GM23338 (cell line): ENCODE results near the gene PCBP4. TPM values are rescaled to one million over a fixed set of nuclear protein-coding genes. Genes with fewer than 3 reads are reported as not detected.

ENCODE experiments used
- ATAC-seq: fragments of 200-7000 bp; cut with Tn5 transposase; 3 replicates; pipeline ENCODE4 v1.9.1; 2020
- DNase-seq: peaks from one replicate; pipeline ENCODE4 v3.0.0-alpha.2; 2015; ENCODE audit warnings: low spot score
- H2AFZ ChIP-seq: fragments of 200-600 bp; sonication (generic); 2 replicates; pipeline ENCODE4 v1.8.0; 2016; ENCODE audit warnings: antibody characterized with exemption, mild to moderate bottlenecking, moderate library complexity
- H3F3A ChIP-seq: fragments of 200-600 bp; sonication (generic); replicated peaks from 2 replicates; pipeline ENCODE4 v1.8.0; 2017; ENCODE audit warnings: antibody characterized with exemption, mixed run types, low read depth
- H3K27ac ChIP-seq: fragments of 200-600 bp; sonication (generic); 2 replicates; pipeline ENCODE4 v1.6.1; 2016; ENCODE audit warnings: low read depth
- H3K27me3 ChIP-seq: fragments of 200-600 bp; sonication (generic); 2 replicates; pipeline ENCODE4 v1.8.0; 2016; ENCODE audit warnings: mild to moderate bottlenecking, mixed run types, moderate library complexity; ENCODE audit not compliant: insufficient read depth
- H3K36me3 ChIP-seq: fragments of 200-600 bp; sonication (generic); 2 replicates; pipeline ENCODE4 v1.8.0; 2016; ENCODE audit warnings: mild to moderate bottlenecking; ENCODE audit not compliant: insufficient read depth
- H3K4me1 ChIP-seq: fragments of 200-600 bp; sonication (generic); 2 replicates; pipeline ENCODE4 v1.8.0; 2016; ENCODE audit warnings: mild to moderate bottlenecking, moderate library complexity; ENCODE audit not compliant: insufficient read depth
- H3K4me2 ChIP-seq: fragments of 200-600 bp; sonication (generic); 2 replicates; pipeline ENCODE4 v1.7.1; 2017; ENCODE audit warnings: mixed run types
- H3K4me3 ChIP-seq: fragments of 200-600 bp; sonication (generic); 2 replicates; pipeline ENCODE4 v1.6.1; 2016; ENCODE audit warnings: mixed run types
- H3K79me2 ChIP-seq: fragments of 200-600 bp; sonication (generic); replicated peaks from 2 replicates; pipeline ENCODE4 v1.8.0; 2017; ENCODE audit warnings: mild to moderate bottlenecking; ENCODE audit not compliant: insufficient read depth
- H3K9me2 ChIP-seq: fragments of 200-600 bp; sonication (generic); 2 replicates; pipeline ENCODE4 v1.8.0; 2017; ENCODE audit not compliant: insufficient read depth
- H4K20me1 ChIP-seq: fragments of 200-600 bp; sonication (generic); replicated peaks from 2 replicates; pipeline ENCODE4 v1.8.0; 2017; ENCODE audit warnings: mild to moderate bottlenecking; ENCODE audit not compliant: insufficient read depth
- H3K27ac Mint-ChIP-seq: 2 replicates; pipeline ENCODE4 v1.8.0; 2020; ENCODE audit warnings: inconsistent platforms, mild to moderate bottlenecking, moderate library complexity, mixed read lengths
- H3K27me3 Mint-ChIP-seq: 3 replicates; pipeline ENCODE4 v1.8.0; 2022; ENCODE audit warnings: low read depth, mild to moderate bottlenecking, moderate library complexity, mixed read lengths, inconsistent platforms; ENCODE audit not compliant: insufficient read depth, poor library complexity
- H3K36me3 Mint-ChIP-seq: 3 replicates; pipeline ENCODE4 v1.8.0; 2021; ENCODE audit warnings: low read depth, mild to moderate bottlenecking, inconsistent platforms, moderate library complexity, mixed read lengths
- H3K4me1 Mint-ChIP-seq: 3 replicates; pipeline ENCODE4 v1.8.0; 2020; ENCODE audit warnings: mild to moderate bottlenecking, inconsistent platforms, mixed read lengths
- H3K4me3 Mint-ChIP-seq: 3 replicates; pipeline ENCODE4 v1.8.0; 2021; ENCODE audit warnings: moderate library complexity, mild to moderate bottlenecking, inconsistent platforms, mixed read lengths
- H3K9me3 Mint-ChIP-seq: 3 replicates; pipeline ENCODE4 v1.8.0; 2020; ENCODE audit warnings: moderate library complexity, mild to moderate bottlenecking, inconsistent platforms, mixed read lengths
- EZH2 ChIP-seq: fragments of 200-600 bp; sonication (generic); IDR thresholded peaks from one replicate; pipeline ENCODE4 v1.8.0; 2017; ENCODE audit warnings: antibody characterized with exemption, mild to moderate bottlenecking, low read depth; ENCODE audit not compliant: unreplicated experiment
- JUNB ChIP-seq: IDR thresholded peaks from one replicate; pipeline ENCODE4 v1.6.1; 2016; ENCODE audit warnings: antibody characterized with exemption; ENCODE audit not compliant: unreplicated experiment
- REST ChIP-seq: IDR thresholded peaks from one replicate; pipeline ENCODE4 v1.6.1; 2018; ENCODE audit warnings: antibody characterized with exemption; ENCODE audit not compliant: unreplicated experiment
- ZNF114 ChIP-seq: fragments of 250-450 bp; sonication (Bioruptor Pico); IDR thresholded peaks from 2 replicates; pipeline ENCODE4 v1.5.0; 2020; ENCODE audit warnings: mild to moderate bottlenecking, moderate library complexity
- ZNF331 ChIP-seq: fragments of 250-450 bp; sonication (Bioruptor Pico); IDR thresholded peaks from 2 replicates; pipeline ENCODE4 v1.5.0; 2020; ENCODE audit warnings: low read depth, mild to moderate bottlenecking, moderate library complexity
- ZNF462 ChIP-seq: fragments of 250-450 bp; sonication (Bioruptor Pico); IDR thresholded peaks from 2 replicates; pipeline ENCODE4 v1.5.0; 2020; ENCODE audit warnings: mild to moderate bottlenecking, moderate library complexity
- polyA plus RNA-seq: library from polyadenylated mRNA; unstranded; fragments of >200 nt; fragmentation: Nextera tagmentation; extraction: Ambion mirVana; gene quantifications from 2 replicates; pipeline ENCODE4 v1.2.1, GENCODE V29; 2016
- total RNA-seq: library from RNA; depleted of rRNA; stranded (reverse); fragments of >200 nt; shearing (Covaris generic); gene quantifications from 2 replicates; pipeline ENCODE4 v1.2.3, GENCODE V29; 2014

The PCBP4 gene
- total and polyA plus RNA-seq, 2 experiments from 2014 or later: 11.8 to 37.6 TPM

- H3K4me3 ChIP-seq: no peak overlapping the region
- H3K4me1 Mint-ChIP-seq: peaks cover 36% of the 10 kb centered on the region
- peaks cover 28% of the 10 kb centered on the region for H3K36me3 Mint-ChIP-seq
- H3K27ac ChIP-seq: no peak overlapping the region
- H4K20me1 ChIP-seq: peaks cover 8% of the 10 kb centered on the region; the same call in 1 of the 2 replicates
- peaks cover 26% of the 10 kb centered on the region for H3F3A ChIP-seq
- TF ChIP-seq JUNB (no peak), EZH2 (no peak), REST (no peak)
- no peak overlapping the region for H2AFZ ChIP-seq
- peaks cover 28% of the 10 kb centered on the region for H3K27me3 Mint-ChIP-seq
- no peak overlapping the region; the same call in 2 of the 3 replicates for H3K4me3 Mint-ChIP-seq
- H3K4me2 ChIP-seq: 0 out of 2 replicates have a peak overlapping the region, but pooled peaks have one; percentile 36
- peaks cover 18% of the 10 kb centered on the region for H3K79me2 ChIP-seq
- peaks cover 22% of the 10 kb centered on the region for H3K36me3 ChIP-seq
- peak; percentile 62 for DNase-seq
- no peaks in the 10 kb centered on the region for H3K9me2 ChIP-seq
- H3K4me1 ChIP-seq: peaks cover 33% of the 10 kb centered on the region
- no peak overlapping the region for H3K27ac Mint-ChIP-seq
- H3K9me3 Mint-ChIP-seq: peaks cover 4% of the 10 kb centered on the region; the same call in 1 of the 3 replicates
- ATAC-seq: no peak
- no peaks in the 10 kb centered on the region for H3K27me3 ChIP-seq
Measured at GRCh38 chr3:51997935-51998596, 30.8 kb upstream of the PCBP4 start.

GRCh38 chr3:51997172-51997571 lies 29.9 kb upstream of the PCBP4 start:
- Histone ChIP-seq H4K20me1 (peaks cover 8% of the 10 kb centered on the region; the same call in 1 of the 2 replicates), H3K4me2 (no peak overlapping the region), H2AFZ (no peak overlapping the region), H3K27ac (no peak overlapping the region), H3K79me2 (peaks cover 18% of the 10 kb centered on the region), H3K4me1 (peaks cover 25% of the 10 kb centered on the region), H3F3A (peaks cover 33% of the 10 kb centered on the region), H3K36me3 (peaks cover 28% of the 10 kb centered on the region), H3K4me3 (no peak overlapping the region), H3K9me2 (no peaks in the 10 kb centered on the region), H3K27me3 (no peaks in the 10 kb centered on the region)
- Mint-ChIP-seq H3K27ac (no peak overlapping the region), H3K4me3 (peak overlapping the region; percentile 1; the same call in 1 of the 3 replicates), H3K36me3 (peaks cover 37% of the 10 kb centered on the region), H3K9me3 (peaks cover 4% of the 10 kb centered on the region; the same call in 1 of the 3 replicates), H3K27me3 (peaks cover 26% of the 10 kb centered on the region), H3K4me1 (peaks cover 33% of the 10 kb centered on the region)
- ATAC-seq (no peak), DNase-seq (no peak)
- no peak for TF ChIP-seq ZNF462 (CRISPR knock-in tag)
- TF ChIP-seq ZNF331 (CRISPR knock-in tag): no peak
- TF ChIP-seq ZNF114 (CRISPR knock-in tag): no peak
- TF ChIP-seq REST: no peak
